Measurements from ENCODE around the gene ZFR.

DNA sequence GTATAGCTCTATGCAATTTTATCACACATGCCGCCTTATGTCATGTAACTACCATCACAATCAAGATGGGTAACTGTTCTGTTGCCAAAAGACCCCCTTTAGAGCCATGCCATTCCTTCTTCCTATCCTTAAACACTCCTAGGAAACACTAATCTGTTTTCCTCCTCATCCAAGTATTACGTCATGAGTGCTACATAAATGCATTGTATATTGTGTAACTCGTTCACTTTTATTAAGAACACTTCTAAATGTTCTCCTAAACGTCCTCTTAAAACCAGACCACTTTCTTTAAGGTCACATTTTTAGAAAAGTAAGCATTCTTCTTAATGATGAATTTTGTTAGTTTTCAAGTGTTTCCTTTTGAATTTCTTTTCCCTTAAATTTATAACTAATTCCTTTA, 82.0 kb downstream of the ZFR start:
- TF ChIP-seq EZH2phosphoT487 (IDR thresholded peaks at IDR 0.05; ENCODE audit: insufficient read depth, low read depth) (no peak), EZH2 (IDR thresholded peaks at IDR 0.05; ENCODE audit: insufficient read depth, poor library complexity, severe bottlenecking) (no peak)
